ENCODE results near the gene SLC22A17. TPM values are rescaled to one million over a fixed set of nuclear protein-coding genes. Genes with fewer than 3 reads are reported as not detected.
"Not testable (repeated sequence)": the region's sequence is repeated elsewhere in the genome, so short reads cannot be mapped to it uniquely, and the experiment has no call there.

SLC22A17 gene
- total and polyA plus RNA-seq, 2 of the 13 experiments (the other 11 are each of a cell fraction or from before 2014, with no cell fraction given), result 0.95 to 1.1 TPM

GRCh38 chr14:23326491-23327332, 26.0 kb downstream of the SLC22A17 start (continued):
- TF ChIP-seq ZBTB25 (CRISPR knock-in tag; IDR thresholded peaks at IDR 0.05), result 0 out of 2 replicates have a peak, but pooled peaks have one; percentile 29
- 0 out of 2 replicates have a peak, but pooled peaks have one; percentile 1 for TF ChIP-seq ZNF224 (CRISPR knock-in tag; IDR thresholded peaks at IDR 0.05)
- no peak for TF ChIP-seq TOE1 (CRISPR knock-in tag; IDR thresholded peaks at IDR 0.05)
- no peak for TF ChIP-seq AGO1 (IDR thresholded peaks at IDR 0.05; ENCODE audit: low read depth, low read length, poor library complexity, severe bottlenecking)
- TF ChIP-seq MTA3 (CRISPR knock-in tag; IDR thresholded peaks at IDR 0.05), result no peak

GRCh38 chr14:23325746-23326145, 26.9 kb downstream of the SLC22A17 start:
- ChIA-PET CTCF (ENCODE audit: low intra/inter-chr PET ratio, low total read pairs) (interaction anchor here (4.4 kb wide), 1 partner anchor 54 kb away, joined by 111 read pairs; the partner anchor contains the start of gene CMTM5), POLR2A (interaction anchor here (0.7 to 13.2 kb wide), 13 partner anchors 8 to 343 kb away, joined by 3 to 1053 read pairs (median 5); partner anchors contain the start of genes ACIN1, AJUBA, BCL2L2 and C14orf119)
- H3K27ac ChIP-seq (ENCODE audit: extremely low read length, insufficient read depth, low read length); BruUV-seq (replicated peaks); DNase-seq (ENCODE audit: low spot score); FAIRE-seq; H3K9ac ChIP-seq (ENCODE audit: insufficient read depth, low read depth, low read length); H3K9me3 ChIP-seq (ENCODE audit: low read length); ATAC-seq; H3K4me2 ChIP-seq (ENCODE audit: low read depth, low read length); H3K4me3 ChIP-seq (replicated peaks in 1 of 3; ENCODE audit: insufficient read depth in 1 of 3, low read depth in 2 of 3, low read length in 3 of 3); H2AFZ ChIP-seq (ENCODE audit: low read length): not testable (repeated sequence)
- WGBS (ENCODE audit: low lambda C conversion rate), result 98% methylated on average over 5 of the region's 5 CpGs
- H3K79me2 ChIP-seq (ENCODE audit: insufficient read depth, low read length), result peaks cover 23% of the 10 kb centered on the region
- H3K36me3 ChIP-seq (replicated peaks in 1 of 2; ENCODE audit: control insufficient read depth in 1 of 2, insufficient read depth in 2 of 2, low read length in 2 of 2), result peaks cover 18 to 27% of the 10 kb centered on the region in 2 experiments
- H4K20me1 ChIP-seq (ENCODE audit: insufficient read depth, low read length), result peaks cover 11% of the 10 kb centered on the region; the same call in 1 of the 2 replicates
- TF ChIP-seq PRPF4 (IDR thresholded peaks at IDR 0.05; ENCODE audit: low read depth, low read length, poor library complexity, severe bottlenecking), result peak; percentile 56
- TF ChIP-seq PCBP2 (optimal IDR thresholded peaks at IDR 0.05; ENCODE audit: low read depth, low read length, poor library complexity, severe bottlenecking), result peak; percentile 53
- 0 out of 2 replicates have a peak, but pooled peaks have one; percentile 24 for TF ChIP-seq ZNF816 (CRISPR knock-in tag; IDR thresholded peaks at IDR 0.05; ENCODE audit: borderline replicate concordance)
- intact Hi-C loops (cut with micrococcal nuclease; ENCODE audit: unreplicated experiment) (loop anchor here (5.0 kb wide), 1 partner anchor 132 kb away; no protein-coding TSS in a partner anchor), in situ Hi-C loops (cut with HindIII; ENCODE audit: extremely low pct_ligation_motif_present, low pct_unique_long_range_greater_than_20kb) (loop anchor here (5.0 kb wide), 1 partner anchor 52 kb away; the partner anchor contains the start of gene CMTM5)
- H3K27me3 ChIP-seq (ENCODE audit: control insufficient read depth in 1 of 2, insufficient read depth in 2 of 2, low read length in 2 of 2), result peaks cover 0 to 15% of the 10 kb centered on the region in 2 experiments; a peak in 3 of 5 replicates
- peaks cover 29% of the 10 kb centered on the region for H3K4me1 ChIP-seq (ENCODE audit: insufficient read depth, low read length)
